Osteoblast (primary cell): Measurements from ENCODE around the gene TREH. TPM values are rescaled to one million over a fixed set of nuclear protein-coding genes. Genes with fewer than 3 reads are reported as not detected.

Experiments used
- DNase-seq: peaks from one replicate; pipeline ENCODE4 v3.0.0; 2011; ENCODE audit warnings: low spot score, mixed read lengths; ENCODE audit not compliant: insufficient read length; ENCODE audit errors: missing footprints
- H2AFZ ChIP-seq: 2 replicates; pipeline ENCODE4 v1.6.0; 2011; ENCODE audit warnings: mild to moderate bottlenecking, low read length
- H3K27ac ChIP-seq: 2 replicates; pipeline ENCODE4 v1.5.1; 2011; ENCODE audit warnings: mild to moderate bottlenecking, low read depth, low read length, moderate library complexity
- H3K27me3 ChIP-seq: 2 replicates; pipeline ENCODE4 v1.6.0; 2012; ENCODE audit warnings: mild to moderate bottlenecking, control low read depth, inconsistent platforms, low read length, moderate library complexity; ENCODE audit not compliant: insufficient read depth
- H3K36me3 ChIP-seq: 2 replicates; pipeline ENCODE4 v1.5.1; 2011; ENCODE audit warnings: mild to moderate bottlenecking, low read length, control low read depth, moderate library complexity; ENCODE audit not compliant: insufficient read depth
- H3K4me1 ChIP-seq: 2 replicates; pipeline ENCODE4 v1.5.1; 2011; ENCODE audit warnings: mild to moderate bottlenecking, low read length, control low read depth, moderate library complexity; ENCODE audit not compliant: insufficient read depth
- H3K4me2 ChIP-seq: 2 replicates; pipeline ENCODE4 v1.6.0; 2011; ENCODE audit warnings: mild to moderate bottlenecking, low read length; ENCODE audit not compliant: insufficient read depth
- H3K4me3 ChIP-seq: fragments of 200-600 bp; sonication (generic); 3 replicates; pipeline ENCODE4 v1.5.1; 2012; ENCODE audit warnings: mild to moderate bottlenecking, low read length, inconsistent platforms; ENCODE audit not compliant: insufficient read depth
- H3K79me2 ChIP-seq: 2 replicates; pipeline ENCODE4 v1.6.0; 2012; ENCODE audit warnings: mild to moderate bottlenecking, low read length, control low read depth, inconsistent platforms; ENCODE audit not compliant: insufficient read depth
- H3K9me3 ChIP-seq: 2 replicates; pipeline ENCODE4 v1.5.1; 2011; ENCODE audit warnings: low read depth, low read length, control low read depth
- H4K20me1 ChIP-seq: 2 replicates; pipeline ENCODE4 v1.6.0; 2012; ENCODE audit warnings: mild to moderate bottlenecking, low read length, control low read depth; ENCODE audit not compliant: insufficient read depth
- CTCF ChIP-seq: IDR thresholded peaks from 2 replicates; pipeline ENCODE4 v1.5.1; 2011; ENCODE audit warnings: mild to moderate bottlenecking, low read depth, low read length, moderate library complexity; ENCODE audit errors: extremely low read depth
- total RNA-seq: library from RNA; depleted of rRNA; stranded (reverse); fragments of >200 nt; gene quantifications from 2 replicates; pipeline ENCODE4 v1.2.3, GENCODE V29; 2012

The TREH gene
- total RNA-seq, 1 donor: not detected

GRCh38 chr11:118618115-118618990, 61.1 kb downstream of the TREH start:
- Histone ChIP-seq H4K20me1 (peaks cover 4% of the 10 kb centered on the region), H2AFZ (peak overlapping the region; percentile 7), H3K36me3 (peaks cover 29% of the 10 kb centered on the region), H3K27me3 (no peaks in the 10 kb centered on the region), H3K4me1 (peaks cover 63% of the 10 kb centered on the region), H3K27ac (peak overlapping the region; percentile 99), H3K79me2 (peaks cover 27% of the 10 kb centered on the region), H3K4me3 (peak overlapping the region; percentile 37), H3K9me3 (no peaks in the 10 kb centered on the region), H3K4me2 (peak overlapping the region; percentile 100)
- no peak for DNase-seq
- TF ChIP-seq CTCF: no peak

- peaks cover 59% of the 10 kb centered on the region for H3K4me1 ChIP-seq
These were observed 63.5 kb downstream of the TREH start for GRCh38 chr11:118615976-118616371.

GRCh38 chr11:118615282-118615975, 64.0 kb downstream of the TREH start:
- H3K4me2 ChIP-seq: no peak overlapping the region
- peaks cover 41% of the 10 kb centered on the region for H3K79me2 ChIP-seq
- peaks cover 31% of the 10 kb centered on the region for H3K36me3 ChIP-seq
- H3K4me1 ChIP-seq: peaks cover 55% of the 10 kb centered on the region
- H3K27ac ChIP-seq: peak overlapping the region; percentile 36
- H3K27me3 ChIP-seq: no peaks in the 10 kb centered on the region
- H3K9me3 ChIP-seq: no peaks in the 10 kb centered on the region
- no peak overlapping the region for H3K4me3 ChIP-seq
- TF ChIP-seq CTCF: no peak
- no peaks in the 10 kb centered on the region for H4K20me1 ChIP-seq
- DNase-seq: no peak
- no peak overlapping the region for H2AFZ ChIP-seq

More at GRCh38 chr11:118615976-118616371, 63.5 kb downstream of the TREH start:
- Histone ChIP-seq H3K4me2 (no peak overlapping the region), H3K27me3 (no peaks in the 10 kb centered on the region), H2AFZ (no peak overlapping the region), H4K20me1 (no peaks in the 10 kb centered on the region), H3K79me2 (peaks cover 36% of the 10 kb centered on the region), H3K36me3 (peaks cover 31% of the 10 kb centered on the region), H3K4me3 (no peak overlapping the region), H3K27ac (peak overlapping the region; percentile 36), H3K9me3 (no peaks in the 10 kb centered on the region)
- TF ChIP-seq CTCF: no peak
- DNase-seq: no peak

GRCh38 chr11:118614511-118614910, 64.9 kb downstream of the TREH start:
- TF ChIP-seq CTCF: no peak

More at GRCh38 chr11:118614511-118614910, 64.9 kb downstream of the TREH start:
- Histone ChIP-seq H3K4me2 (no peak overlapping the region), H3K27ac (no peak overlapping the region), H3K79me2 (peaks cover 50% of the 10 kb centered on the region), H4K20me1 (no peaks in the 10 kb centered on the region), H2AFZ (no peak overlapping the region), H3K36me3 (peaks cover 31% of the 10 kb centered on the region), H3K9me3 (no peaks in the 10 kb centered on the region), H3K27me3 (no peaks in the 10 kb centered on the region), H3K4me1 (peaks cover 54% of the 10 kb centered on the region), H3K4me3 (no peak overlapping the region)
- DNase-seq: no peak
